Upper lobe of left lung (tissue), 4 donors: ENCODE measurements around the gene MAD1L1.

Source experiments
- CTCF ChIP-seq, 6 experiments: fragments of 450-650 bp in 4 of 6; fragments of 200-600 bp in 2 of 6; sonication (generic) in 2 of 6; IDR thresholded peaks; one replicate each; pipeline ENCODE4 v1.5.1; 2016 to 2019; ENCODE audit warnings: antibody characterized with exemption in 6 of 6
- EP300 ChIP-seq, 4 donors: sonication (generic); formaldehyde crosslinking; IDR thresholded peaks; one replicate each; pipeline ENCODE4 v1.5.1; 2017; ENCODE audit warnings: antibody characterized with exemption in 4 of 4, control low read depth in 2 of 4
- POLR2A ChIP-seq, 4 donors: fragments of 450-650 bp; IDR thresholded peaks; one replicate each; pipeline ENCODE4 v1.5.1; 2016 to 2017; ENCODE audit warnings: antibody characterized with exemption in 4 of 4, mild to moderate bottlenecking in 2 of 4
- POLR2AphosphoS5 ChIP-seq, 2 donors: sonication (generic); formaldehyde crosslinking; IDR thresholded peaks; one replicate each; pipeline ENCODE4 v1.5.1; 2017; ENCODE audit warnings: antibody characterized with exemption in 2 of 2

GRCh38 chr7:2251381-2251780 lies 18.6 kb upstream of the MAD1L1 start:
- TF ChIP-seq CTCF (IDR thresholded peaks at IDR 0.05) (no peak), POLR2A (IDR thresholded peaks at IDR 0.05) (no peak), POLR2AphosphoS5 (IDR thresholded peaks at IDR 0.05) (no peak), EP300 (IDR thresholded peaks at IDR 0.05) (no peak)
